Measurements from ENCODE around the gene LHX4.

LHX4 gene

GRCh38 chr1:180243517-180244221 is 13.6 kb downstream of the LHX4 start:
- DNase-seq (ENCODE audit: low read depth), result no peak

- DNase-seq (ENCODE audit: low read depth), result no peak
These were observed 14.8 kb downstream of the LHX4 start for GRCh38 chr1:180244840-180245239.

- DNase-seq (ENCODE audit: low read depth), result no peak
These were observed 16.5 kb downstream of the LHX4 start for GRCh38 chr1:180246579-180246978.

GRCh38 chr1:180247061-180247460 is 17.0 kb downstream of the LHX4 start:
- no peak for DNase-seq (ENCODE audit: low read depth)

GRCh38 chr1:180247580-180247979 is 17.5 kb downstream of the LHX4 start:
- DNase-seq (ENCODE audit: low read depth), result no peak

- DNase-seq (ENCODE audit: low read depth), result no peak
These were observed 18.1 kb downstream of the LHX4 start for GRCh38 chr1:180248176-180248575.

- no peak for DNase-seq (ENCODE audit: low read depth)
These were observed 18.9 kb downstream of the LHX4 start for GRCh38 chr1:180248731-180249681.

GRCh38 chr1:180249725-180250498 is 19.8 kb downstream of the LHX4 start:
- no peak for DNase-seq (ENCODE audit: low read depth)

- no peak for DNase-seq (ENCODE audit: low read depth)
These were observed 20.4 kb downstream of the LHX4 start for GRCh38 chr1:180250499-180250770.

GRCh38 chr1:180250883-180251509 is 20.9 kb downstream of the LHX4 start:
- no peak for DNase-seq (ENCODE audit: low read depth)

- DNase-seq (ENCODE audit: low read depth), result no peak
These were observed 21.7 kb downstream of the LHX4 start for GRCh38 chr1:180251526-180252305.

GRCh38 chr1:180252638-180253536 is 22.8 kb downstream of the LHX4 start:
- DNase-seq (ENCODE audit: low read depth), result no peak

- DNase-seq (ENCODE audit: low read depth), result no peak
These were observed 23.8 kb downstream of the LHX4 start for GRCh38 chr1:180253585-180254495.

GRCh38 chr1:180254496-180254819 is 24.4 kb downstream of the LHX4 start:
- DNase-seq (ENCODE audit: low read depth), result no peak

- no peak for DNase-seq (ENCODE audit: low read depth)
These were observed 24.8 kb downstream of the LHX4 start for GRCh38 chr1:180254854-180255253.

- peak; percentile 5 for DNase-seq (ENCODE audit: low read depth)
These were observed 25.7 kb downstream of the LHX4 start for GRCh38 chr1:180255536-180256340.

GRCh38 chr1:180256341-180257027 is 26.4 kb downstream of the LHX4 start:
- DNase-seq (ENCODE audit: low read depth), result no peak

- no peak for DNase-seq (ENCODE audit: low read depth)
These were observed 26.9 kb downstream of the LHX4 start for GRCh38 chr1:180257028-180257386.

All from GM04504 (cell line).